ENCODE measurements around the gene TSKS.

The TSKS gene

GRCh38 chr19:49763230-49763629 is at the start of gene TSKS:
Gene TSKS (minus strand): TSS chr19:49763306. CDS start chr19:49763247, 59 bp downstream.
- no peak for DNase-seq

- no peak for DNase-seq
These were observed 49.4 kb upstream of the TSKS start for GRCh38 chr19:49812452-49812996.

GRCh38 chr19:49811328-49811727 is 48.2 kb upstream of the TSKS start:
- DNase-seq: no peak

DNA sequence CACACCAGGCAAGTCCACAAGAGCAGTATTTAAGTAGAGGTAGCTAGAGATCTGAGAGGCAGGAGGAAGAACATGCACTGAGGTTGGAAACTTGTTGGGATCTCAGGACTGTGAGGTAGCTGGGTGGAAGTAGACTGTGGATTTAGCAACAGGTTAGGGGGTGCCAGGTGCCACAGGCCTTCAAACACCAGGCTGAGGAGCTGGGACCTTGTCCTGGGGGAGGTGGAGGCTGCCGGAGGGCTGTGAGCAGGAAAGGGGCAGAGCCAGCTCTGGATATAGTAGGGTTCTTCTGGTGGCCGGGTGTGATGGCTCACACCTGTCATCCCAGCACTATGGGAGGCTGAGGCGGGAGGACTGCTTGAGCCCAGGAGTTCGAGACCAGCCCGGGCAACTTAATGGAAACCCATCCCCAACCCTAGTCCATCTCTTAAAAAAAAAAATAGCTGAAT is 46.9 kb upstream of the TSKS start:
- DNase-seq: no peak

DNA sequence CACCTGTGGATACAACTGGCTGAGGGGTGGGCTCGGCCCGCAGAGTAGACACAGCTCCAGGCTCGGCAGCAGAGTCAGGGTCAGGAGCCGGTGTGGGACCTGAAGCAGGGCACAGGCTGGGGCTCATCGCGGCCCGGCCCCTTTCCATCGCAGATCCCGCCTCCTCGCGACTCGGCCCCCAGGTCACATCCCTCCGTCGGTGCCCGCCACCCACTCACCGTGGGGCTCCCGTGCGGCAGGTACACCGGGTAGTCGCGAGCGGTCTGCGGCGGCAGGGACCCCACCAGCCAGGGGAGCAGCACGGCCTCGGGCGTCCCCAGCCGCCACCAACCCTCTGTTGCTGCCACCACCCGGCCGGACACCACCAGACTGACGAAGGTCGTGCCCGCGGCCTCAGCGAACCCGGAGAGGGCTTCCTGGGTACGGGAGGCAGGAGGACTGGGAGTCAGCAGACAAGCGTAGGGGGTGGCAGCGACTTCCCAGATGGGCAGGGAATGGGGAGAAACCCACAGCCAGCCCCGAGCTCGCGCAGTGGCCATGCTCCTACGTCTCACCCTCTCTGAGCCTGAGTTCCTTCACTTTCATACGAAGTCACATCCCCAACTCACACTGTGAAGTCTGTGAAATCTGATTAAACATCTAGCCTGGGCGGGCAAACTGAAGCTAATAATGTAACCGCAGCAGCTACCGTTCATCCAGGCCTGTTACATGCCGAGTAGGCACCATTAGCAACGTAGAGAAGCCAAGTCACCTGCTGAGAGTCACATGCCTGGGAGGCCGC is 46.2 kb upstream of the TSKS start:
- peak in 48 of 58 donors; percentile 8 to 79 (median 44) for DNase-seq

DNA sequence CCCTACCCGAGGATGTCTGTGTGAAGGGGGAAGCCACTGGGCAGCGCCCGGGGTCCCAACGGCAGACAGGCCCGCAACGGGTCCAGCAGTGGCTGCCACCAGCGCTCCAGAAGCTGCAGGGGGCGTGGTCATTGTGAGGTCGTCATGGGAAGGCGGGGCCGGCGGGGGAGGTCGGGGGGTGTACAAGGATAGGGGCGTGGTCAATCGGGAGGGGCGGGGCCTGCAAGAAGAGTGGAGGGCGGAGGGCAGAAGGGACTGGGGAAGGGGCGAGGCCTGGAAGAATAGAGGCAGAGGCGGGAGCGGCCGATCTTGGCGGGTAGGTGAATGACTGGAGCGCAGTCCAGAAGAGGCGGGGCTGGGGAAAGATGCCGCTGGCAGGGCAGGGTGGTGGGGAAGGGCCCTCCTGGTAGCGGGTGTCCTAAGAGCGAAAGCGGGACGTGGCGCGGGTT is 45.6 kb upstream of the TSKS start:
- DNase-seq: peak in 57 of 58 donors; percentile 16 to 93 (median 79)

GRCh38 chr19:49807904-49808675 is 45.0 kb upstream of the TSKS start:
- no peak for DNase-seq

DNA sequence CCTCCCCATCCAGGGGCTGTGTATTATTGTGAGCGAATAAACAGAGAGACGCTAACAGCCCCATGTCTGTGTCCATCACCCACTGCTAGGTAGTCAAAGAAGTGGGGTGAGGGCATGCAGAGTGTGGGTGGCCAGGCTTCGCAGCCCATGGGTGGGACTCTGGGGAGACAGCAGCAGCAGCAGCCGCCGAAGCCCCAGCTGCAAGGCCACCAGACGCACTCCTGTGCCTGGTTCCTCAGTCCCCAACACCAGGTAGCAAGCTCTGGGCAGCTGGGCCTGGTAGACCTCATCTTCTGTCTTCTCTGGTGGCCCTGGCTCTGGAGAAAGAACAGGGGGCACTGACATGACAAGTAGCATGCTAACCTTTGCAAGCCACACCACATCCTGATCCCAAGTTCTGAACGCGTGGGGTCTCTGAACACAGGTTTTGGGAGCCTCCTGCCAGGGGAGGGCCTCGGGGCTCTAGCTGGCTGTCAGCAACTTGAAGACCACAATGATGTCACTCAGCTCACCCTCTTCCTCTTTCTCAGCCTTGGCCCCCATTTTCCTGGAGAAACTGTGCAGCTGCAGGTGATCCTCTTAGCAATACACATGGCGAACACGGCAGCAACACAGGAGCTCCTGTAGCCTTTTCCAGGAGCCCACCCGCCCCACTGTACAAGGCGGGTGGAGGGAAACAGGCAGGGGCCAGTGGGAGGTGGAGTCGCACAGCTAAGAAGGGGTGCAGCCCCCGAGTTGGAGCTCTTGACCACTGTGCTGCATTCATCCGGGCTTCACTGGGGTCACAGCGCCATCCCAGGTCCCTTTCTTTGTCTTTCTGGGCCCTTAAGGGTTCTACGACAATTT is 44.2 kb upstream of the TSKS start:
- DNase-seq: no peak

- DNase-seq: no peak
These were observed 43.5 kb upstream of the TSKS start for GRCh38 chr19:49806620-49806959.

DNA sequence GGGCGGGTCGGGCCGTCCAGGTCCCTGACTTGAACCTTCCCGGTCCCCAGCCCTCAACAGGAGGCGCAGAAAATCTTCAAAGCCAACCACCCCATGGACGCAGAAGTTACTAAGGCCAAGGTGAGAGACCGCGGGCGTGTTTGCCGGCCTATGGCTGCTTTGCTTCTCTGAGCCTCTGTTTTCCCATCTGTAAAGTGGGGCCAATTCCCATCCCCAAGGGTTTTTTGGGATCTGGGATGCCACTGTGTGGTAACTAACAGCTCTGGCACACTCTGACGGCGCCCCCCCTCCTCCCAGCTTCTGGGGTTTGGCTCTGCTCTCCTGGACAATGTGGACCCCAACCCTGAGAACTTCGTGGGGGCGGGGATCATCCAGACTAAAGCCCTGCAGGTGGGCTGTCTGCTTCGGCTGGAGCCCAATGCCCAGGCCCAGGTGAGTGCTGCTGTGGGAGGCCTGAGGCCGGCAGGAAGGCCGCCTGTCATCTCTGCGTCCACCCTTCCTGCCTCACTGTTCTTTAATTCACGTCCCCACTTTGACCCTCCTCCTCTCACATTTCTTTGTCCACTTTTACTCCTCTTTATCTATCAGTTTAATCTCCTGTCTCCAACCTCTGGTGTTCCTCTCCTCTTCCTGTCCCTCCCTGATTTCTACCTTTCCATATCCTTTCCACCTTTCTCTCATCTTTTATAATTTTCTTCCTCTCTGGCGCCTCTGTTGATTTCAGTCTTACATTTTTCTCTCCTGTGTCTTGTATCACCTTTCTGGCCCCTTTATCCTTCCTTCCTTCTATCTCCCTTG is 42.9 kb upstream of the TSKS start:
- DNase-seq: no peak

DNA sequence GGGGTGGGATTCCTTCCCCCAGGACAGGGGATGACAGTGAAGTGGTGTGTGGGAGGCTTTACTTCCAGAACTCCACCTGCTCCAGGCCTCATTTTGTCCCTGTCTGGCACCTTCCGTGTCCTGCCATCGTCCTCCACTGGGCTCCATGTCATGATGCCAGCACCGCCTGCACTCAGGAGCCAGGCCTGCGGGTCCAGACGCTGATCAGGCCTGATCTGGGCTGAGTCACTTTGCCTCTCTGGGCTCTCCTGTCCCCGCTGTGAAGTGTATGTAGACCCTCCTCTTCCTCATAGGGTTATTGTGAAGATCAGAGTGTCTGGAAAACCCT is 40.4 kb upstream of the TSKS start:
- no peak for DNase-seq

DNA sequence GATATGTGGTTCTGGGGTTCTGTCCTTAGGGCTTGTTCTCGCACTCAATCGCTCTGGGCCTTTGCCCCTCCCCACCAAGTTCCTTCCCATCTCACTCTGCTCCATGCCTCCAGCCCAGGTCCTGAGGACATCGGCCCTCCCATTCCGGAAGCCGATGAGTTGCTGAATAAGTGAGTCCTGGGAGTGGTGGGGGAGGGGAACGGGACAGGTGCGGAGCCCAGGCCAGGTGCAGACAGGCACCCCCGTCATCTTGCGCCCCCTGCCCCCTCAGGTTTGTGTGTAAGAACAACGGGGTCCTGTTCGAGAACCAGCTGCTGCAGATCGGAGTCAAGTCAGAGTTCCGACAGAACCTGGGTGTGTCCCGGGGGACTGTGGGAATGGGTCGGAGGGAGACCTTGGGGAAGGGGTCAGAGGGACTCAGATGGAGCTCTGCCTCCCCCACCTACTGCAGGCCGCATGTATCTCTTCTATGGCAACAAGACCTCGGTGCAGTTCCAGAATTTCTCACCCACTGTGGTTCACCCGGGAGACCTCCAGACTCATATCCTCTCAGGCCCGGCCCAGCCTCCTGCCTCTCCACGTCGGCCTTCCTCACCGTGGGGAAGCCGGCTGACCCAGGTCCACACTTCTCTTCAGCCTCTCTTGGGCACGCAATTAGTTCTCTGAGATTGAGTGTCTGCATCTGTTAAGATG is 39.9 kb upstream of the TSKS start:
- DNase-seq: no peak

DNA sequence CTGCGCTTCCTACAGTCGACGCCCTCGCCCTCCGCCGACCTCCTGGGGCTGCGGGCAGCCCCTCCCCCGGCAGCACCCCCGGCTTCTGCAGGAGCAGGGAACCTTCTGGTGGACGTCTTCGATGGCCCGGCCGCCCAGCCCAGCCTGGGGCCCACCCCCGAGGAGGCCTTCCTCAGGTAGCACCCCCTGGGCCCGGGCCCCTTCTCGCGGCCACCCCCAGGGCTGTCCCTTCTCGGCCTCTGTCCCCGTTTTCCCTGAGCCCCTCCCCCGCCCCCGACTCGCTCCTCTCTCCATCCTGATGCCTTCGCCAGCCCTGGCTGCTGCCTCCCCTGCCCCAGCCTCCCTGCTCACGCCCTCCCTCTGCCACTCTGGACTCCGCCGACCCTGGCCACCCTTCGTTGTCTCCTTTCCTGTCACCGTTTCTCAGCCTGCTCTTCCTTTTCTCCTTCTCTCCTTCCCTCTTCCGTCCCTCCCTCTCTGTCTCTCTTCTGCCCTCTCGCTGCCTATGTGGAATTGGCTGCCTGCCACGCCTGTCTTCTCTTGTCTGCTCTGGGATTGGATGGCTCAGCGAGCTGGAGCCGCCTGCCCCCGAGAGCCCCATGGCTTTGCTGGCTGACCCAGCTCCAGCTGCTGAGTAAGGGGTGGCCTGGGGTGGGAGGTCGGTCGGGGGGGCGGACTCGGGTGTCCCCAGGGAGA is 39.0 kb upstream of the TSKS start:
- DNase-seq: peak; percentile 49 to 96 (median 85)

DNA sequence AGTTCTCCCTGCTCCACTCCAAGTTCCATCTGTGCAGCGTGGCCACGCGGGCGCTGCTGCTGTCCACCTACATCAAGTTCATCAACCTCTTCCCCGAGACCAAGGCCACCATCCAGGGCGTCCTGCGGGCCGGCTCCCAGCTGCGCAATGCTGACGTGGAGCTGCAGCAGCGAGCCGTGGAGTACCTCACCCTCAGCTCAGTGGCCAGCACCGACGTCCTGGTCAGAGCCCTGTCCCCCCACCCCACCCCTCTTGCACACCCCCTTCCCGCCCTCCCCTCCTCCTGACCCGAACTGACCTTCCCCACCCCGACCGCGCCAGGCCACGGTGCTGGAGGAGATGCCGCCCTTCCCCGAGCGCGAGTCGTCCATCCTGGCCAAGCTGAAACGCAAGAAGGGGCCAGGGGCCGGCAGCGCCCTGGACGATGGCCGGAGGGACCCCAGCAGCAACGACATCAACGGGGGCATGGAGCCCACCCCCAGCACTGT is 38.3 kb upstream of the TSKS start:
- DNase-seq: no peak

GRCh38 chr19:49800771-49801170 is 37.7 kb upstream of the TSKS start:
- no peak for DNase-seq

DNA sequence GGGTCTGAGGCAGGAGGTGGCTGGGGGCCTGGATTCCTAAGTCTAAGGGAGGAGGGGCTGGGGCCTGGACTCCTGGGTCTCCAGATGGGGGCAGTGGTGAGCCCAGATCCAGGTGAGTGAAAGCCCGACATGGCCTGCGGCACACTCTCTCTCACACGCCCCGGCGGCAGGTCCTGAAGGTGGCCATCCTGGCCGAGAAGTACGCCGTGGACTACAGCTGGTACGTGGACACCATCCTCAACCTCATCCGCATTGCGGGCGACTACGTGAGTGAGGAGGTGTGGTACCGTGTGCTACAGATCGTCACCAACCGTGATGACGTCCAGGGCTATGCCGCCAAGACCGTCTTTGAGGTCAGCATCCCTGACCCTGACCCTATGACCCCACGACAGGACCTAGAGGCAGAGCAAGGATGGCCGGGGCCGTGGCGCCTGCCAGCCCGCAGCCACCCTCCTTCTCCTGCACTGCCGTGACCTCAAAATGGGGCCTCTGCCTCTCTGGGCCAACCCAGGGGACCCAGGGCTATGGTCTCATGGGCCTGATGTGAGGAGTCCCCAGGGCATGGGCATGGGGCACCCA is 36.8 kb upstream of the TSKS start:
- DNase-seq: no peak

- DNase-seq: no peak
These were observed 36.2 kb upstream of the TSKS start for GRCh38 chr19:49799271-49799797.

- DNase-seq: no peak
These were observed 35.5 kb upstream of the TSKS start for GRCh38 chr19:49798574-49798973.

DNA sequence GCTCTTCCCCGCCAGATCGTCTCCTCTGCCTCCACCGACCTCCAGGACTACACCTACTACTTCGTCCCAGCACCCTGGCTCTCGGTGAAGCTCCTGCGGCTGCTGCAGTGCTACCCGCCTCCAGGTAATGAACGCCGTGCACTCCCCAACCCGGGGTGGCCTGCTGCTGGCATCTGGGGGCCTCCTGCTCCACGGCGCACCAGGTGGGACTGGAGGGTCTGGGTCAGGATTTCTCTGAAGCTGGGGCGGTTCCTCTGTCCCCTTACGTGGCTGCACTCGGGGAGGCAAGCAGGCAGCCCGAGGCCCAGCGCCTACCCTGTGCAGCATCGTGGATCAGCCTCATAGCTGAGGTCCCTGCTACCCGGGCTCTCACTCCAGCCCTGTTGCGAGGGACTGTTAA is 32.5 kb upstream of the TSKS start:
- no peak for DNase-seq

All from anterior cingulate cortex (tissue), 58 donors.